Stimulated activated naive CD4-positive, alpha-beta T cell treated with Interleukin-2 at 50 U/mL for 16 hours (primary cell): ENCODE data around the gene DPH2.

ENCODE experiments used
- DNase-seq: peaks from one replicate; lab custom pipeline; 2025; lab: John Stamatoyannopoulos, UW

The DPH2 gene

DNA sequence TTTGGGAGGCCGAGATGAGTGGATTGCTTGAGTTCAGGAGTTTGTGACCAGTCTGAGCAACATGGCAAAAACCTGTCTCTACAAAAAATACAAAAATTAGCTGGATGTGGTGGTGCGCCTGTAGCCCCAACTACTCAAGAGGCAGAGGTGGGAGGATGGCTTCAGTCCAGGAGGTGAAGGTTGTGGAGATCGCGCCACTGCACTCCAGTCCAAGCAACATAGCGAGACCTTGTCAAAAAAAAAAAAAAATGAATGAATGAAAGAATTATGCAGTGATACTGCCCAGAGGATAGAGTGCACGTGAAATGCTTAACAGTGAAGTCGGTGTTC is 429 bp upstream of the DPH2 start:
- no peak for DNase-seq

DNA sequence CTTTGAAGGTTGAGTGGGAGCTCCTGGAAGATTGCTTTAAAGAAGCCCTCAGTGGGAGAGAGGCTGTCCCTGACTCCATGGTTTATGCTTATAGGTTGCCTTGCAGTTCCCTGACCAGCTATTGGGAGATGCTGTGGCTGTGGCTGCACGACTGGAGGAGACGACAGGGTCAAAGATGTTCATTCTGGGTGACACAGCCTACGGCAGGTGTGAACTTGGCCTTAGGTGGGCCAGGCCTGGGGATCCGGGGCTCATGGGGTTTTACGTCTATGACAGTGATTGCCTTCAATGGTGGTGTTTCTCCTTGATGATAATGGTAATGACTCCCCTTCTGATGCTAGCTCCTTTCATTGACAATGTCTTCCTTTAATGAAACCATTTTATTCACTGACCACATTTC is 692 bp downstream of the DPH2 start:
- no peak for DNase-seq

DNA sequence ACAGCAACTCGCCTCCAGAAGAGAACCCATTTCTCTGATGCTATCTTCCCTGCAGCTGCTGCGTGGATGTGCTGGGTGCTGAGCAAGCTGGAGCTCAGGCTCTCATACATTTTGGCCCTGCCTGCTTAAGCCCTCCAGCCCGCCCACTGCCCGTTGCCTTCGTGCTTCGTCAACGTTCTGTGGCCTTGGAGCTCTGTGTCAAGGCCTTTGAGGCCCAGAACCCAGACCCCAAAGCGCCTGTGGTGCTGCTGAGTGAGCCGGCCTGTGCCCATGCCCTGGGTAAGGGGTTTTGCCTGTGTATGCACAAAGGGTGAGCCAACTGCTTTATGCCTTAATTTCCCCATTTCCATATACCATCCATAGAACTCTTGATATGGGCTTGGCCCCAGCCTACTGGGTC is 1.1 kb downstream of the DPH2 start:
- DNase-seq, result no peak

DNA sequence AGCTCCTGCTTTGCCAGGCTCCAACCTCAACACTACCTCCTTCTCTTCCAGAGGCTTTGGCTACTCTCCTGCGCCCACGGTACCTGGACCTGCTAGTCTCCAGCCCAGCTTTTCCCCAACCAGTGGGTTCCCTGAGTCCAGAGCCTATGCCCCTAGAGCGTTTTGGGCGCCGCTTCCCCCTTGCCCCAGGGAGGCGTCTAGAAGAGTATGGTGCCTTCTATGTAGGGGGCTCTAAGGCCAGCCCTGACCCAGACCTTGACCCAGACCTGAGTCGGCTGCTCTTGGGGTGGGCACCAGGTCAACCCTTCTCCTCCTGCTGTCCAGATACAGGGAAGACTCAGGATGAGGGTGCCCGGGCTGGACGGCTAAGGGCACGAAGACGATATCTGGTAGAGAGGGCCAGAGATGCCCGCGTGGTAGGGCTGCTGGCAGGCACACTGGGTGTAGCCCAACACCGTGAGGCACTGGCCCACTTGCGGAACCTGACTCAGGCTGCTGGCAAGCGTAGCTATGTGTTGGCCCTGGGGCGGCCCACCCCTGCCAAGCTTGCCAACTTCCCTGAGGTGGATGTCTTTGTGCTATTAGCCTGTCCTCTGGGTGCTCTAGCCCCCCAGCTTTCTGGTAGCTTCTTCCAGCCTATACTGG is 1.6 kb downstream of the DPH2 start:
- DNase-seq, result no peak

DNA sequence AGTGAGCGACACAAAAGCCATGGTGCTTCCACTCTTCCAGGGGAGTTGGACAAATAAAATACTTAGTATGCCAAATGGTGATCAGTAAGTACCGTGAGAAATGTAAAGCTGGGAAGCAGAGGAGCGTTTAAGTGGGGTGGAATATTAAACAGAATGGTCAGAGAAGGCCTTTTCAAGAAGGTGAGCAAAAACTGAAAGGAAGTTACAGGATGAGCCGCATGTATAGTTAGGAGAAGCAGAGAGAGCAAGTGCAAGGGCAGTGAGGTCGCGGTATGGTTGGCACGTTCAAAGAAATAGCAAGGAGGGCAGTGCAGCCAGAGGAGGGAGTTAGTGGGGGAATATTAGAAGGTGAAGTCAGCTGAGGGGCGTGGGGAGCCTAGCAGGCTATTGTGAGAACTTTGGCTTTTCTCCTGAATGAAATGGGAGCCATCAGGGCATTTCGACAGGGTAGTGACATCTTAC is 4.2 kb downstream of the DPH2 start:
- no peak for DNase-seq

DNA sequence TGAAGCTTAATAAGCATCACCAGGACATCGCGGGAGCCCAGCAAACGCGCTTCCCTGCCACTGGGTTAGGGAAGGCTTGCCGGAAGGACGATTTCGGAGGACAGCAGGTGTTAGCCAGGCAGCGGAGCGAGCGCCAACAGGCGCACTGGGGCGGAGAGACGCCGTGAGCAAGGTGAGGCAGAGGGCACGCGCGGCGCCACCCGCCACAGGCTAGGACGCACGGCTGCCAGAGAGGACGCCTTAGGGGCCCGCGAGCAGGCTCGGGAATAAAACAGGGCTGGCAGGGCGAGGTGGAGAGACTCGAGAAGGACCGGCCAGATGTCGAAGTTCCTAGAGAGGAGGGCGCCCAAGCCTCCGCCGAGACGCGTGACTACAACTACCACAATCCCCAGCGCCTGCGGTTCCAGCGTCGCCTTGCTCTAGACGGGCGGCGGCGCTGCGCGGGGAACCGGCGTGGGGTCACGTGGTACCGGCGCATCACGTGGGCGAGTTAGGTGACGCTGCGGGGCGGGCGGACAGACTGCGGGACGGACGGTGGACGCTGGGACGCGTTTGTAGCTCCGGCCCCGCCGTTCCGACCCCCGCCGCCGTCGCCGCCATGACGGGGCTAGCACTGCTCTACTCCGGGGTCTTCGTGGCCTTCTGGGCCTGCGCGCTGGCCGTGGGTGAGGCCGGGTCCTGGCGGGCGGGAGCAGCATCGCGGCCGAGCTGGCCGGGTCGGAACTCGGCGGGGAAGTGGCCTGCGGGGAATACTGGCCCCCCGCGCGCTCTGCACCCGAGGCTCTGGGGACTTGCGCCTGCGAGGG is 4.8 kb downstream of the DPH2 start, which contains the start of gene ATP6V0B:
ATP6V0B (plus strand) TSS at position 518 of the 806 bp plus-strand sequence; CDS start at position 599, 81 bp downstream.
- peak; percentile 95 for DNase-seq

DNA sequence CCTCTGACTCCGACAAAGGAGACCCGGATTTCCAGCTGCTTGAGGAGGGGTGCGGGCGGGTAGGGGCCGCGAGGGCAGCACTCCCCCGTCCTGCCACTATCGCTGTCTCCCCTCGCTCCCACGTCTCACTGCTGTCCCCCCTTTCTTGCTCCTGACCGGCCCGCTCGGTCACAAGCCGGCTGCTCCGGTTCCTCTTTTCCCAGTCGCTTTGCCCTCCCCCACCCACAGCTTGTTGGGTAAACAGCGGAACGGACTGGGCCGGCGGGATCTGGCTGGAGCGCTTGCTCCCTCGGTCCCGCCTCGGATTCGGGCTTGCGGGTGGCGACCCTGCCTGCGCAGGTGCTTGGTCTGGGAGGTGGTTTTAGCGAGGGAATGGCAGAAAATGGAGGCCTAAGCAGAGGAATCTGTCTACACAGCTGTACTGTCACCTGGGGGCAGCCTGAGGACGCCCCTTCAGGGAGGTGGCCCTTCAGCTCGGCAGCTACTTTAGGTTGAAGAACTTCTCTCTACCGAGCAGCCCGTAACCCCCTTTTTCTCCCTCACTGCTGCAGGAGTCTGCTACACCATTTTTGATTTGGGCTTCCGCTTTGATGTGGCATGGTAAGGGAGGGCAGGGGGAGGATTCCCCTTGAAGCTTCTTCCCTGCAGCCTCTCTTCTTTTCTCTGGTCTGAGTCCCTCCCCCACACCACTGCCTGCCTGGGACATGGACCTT is 5.6 kb downstream of the DPH2 start:
- no peak for DNase-seq

DNA sequence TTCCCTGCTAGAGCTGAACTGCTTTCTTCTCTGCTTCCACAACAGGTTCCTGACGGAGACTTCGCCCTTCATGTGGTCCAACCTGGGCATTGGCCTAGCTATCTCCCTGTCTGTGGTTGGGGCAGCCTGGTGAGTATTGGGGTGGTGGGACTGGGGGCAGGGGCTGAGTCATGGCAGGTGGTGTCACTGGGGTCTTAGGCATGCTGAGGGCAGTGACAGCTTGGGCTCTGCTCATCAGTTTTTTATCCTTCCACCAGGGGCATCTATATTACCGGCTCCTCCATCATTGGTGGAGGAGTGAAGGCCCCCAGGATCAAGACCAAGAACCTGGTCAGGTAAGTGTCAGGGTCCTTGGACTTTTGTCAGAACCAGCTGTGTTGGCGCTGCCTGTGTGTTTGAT is 6.2 kb downstream of the DPH2 start:
- DNase-seq, result no peak

DNA sequence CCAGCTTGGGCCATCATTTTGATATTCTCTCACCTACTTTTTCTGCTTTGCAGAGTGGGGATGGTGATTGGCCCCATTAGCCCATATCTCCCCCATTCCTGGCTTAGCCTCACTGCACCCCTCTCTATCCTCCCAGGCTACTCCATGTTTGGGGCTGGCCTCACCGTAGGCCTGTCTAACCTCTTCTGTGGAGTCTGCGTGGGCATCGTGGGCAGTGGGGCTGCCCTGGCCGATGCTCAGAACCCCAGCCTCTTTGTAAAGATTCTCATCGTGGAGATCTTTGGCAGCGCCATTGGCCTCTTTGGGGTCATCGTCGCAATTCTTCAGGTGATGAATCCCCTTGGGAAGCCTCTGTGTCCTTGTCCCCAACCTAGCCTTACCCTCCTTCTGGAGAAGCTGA is 7.1 kb downstream of the DPH2 start:
- no peak for DNase-seq

DNA sequence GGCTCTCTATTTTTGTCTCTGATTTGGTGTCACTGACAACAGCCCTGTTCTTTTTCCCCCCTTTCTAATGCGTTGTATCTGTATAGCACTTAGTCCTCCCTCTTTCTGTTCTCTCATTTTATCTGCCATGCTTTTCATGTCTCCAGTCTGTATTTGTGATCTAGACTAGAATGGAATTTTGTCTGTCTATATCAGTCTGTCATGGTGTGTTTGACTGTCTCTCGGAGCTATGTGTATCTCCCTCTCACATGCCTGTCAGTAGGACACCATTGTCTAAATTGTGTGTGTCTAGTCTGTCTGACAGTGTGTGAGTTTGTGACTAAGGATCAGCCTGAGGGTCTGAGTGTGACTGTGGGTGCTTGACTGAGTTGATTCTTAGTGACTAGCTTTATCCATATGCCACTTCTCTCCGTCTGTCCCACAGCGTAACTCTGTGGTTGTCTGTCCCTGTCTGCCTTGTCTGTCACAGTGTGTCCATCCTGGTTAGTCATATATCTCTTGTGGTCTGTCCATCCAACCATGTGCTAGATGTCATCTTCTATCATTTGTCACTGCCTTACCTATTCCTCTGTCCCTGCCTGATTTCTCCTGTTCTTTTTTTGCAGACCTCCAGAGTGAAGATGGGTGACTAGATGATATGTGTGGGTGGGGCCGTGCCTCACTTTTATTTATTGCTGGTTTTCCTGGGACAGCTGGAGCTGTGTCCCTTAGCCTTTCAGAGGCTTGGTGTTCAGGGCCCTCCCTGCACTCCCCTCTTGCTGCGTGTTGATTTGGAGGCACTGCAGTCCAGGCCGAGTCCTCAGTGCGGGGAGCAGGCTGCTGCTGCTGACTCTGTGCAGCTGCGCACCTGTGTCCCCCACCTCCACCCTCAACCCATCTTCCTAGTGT is 7.8 kb downstream of the DPH2 start:
- no peak for DNase-seq

DNA sequence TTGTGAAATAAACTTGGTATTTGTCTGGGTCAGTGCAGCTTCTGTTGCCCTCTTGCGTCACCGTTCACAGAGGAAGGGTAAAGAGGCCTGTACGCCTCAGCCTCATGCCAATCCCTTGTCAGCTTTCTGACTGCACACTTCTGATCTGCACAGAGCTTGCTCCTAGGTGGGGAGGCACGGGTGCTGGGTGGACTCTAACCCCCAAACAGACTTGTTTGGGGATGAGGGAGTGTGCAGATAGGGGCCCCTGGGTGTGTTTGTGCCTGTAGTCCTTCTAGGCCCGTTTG is 8.4 kb downstream of the DPH2 start:
- DNase-seq, result no peak

DNA sequence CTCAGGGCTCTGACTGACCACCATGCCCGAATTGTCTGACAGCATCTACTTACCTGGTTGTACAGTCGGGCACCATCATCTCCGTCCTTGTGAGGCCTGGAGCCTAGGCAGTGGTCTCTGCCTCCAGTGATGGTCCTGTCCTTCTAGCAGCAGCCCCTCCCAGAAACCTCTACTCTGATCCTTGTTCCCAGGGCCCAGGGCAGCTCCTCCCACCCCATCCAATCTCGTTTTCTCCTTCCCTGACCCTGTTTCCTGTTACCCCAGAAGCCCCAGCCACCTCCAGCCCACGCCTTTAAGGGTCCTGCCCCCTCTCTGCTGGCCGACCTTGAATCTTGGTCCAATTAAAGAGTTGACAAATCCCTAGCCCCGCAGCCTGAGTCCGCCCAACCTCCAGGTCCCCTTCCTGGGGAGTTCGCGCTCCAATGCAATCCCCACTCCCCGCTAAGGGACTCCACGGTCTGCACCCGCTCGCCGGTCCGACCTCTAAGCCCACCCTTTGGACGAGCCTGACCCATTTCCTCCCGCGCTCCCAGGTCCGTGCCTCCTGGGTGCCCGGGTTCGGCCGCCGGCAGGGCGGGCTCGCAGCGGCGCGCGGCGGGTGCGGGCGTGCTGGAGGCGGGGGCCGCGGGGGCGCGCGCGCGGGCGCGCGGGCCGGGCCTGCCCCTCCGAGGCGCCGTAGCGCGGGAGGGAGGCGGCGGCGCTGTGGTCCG is 8.9 kb downstream of the DPH2 start, which contains the start of gene B4GALT2:
B4GALT2 (plus strand) TSS at position 660 of the 710 bp plus-strand sequence. CDS start 1,951 bp downstream, outside the sequence.
- peak; percentile 19 for DNase-seq

DNA sequence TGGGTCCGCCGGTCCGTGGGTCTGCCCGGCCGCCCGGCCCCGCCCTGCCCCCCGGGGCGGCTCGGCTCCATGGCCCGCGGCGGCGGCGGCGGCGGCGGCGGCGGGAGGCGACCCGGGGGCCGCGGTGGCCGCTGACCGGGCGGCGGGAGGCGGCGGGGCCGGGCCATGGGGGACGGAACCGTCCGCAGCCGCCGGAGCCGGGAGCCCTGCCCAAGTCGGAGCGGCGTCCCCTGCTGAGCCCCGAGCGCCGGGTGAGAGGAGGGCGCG is 9.4 kb downstream of the DPH2 start:
- DNase-seq, result no peak

DNA sequence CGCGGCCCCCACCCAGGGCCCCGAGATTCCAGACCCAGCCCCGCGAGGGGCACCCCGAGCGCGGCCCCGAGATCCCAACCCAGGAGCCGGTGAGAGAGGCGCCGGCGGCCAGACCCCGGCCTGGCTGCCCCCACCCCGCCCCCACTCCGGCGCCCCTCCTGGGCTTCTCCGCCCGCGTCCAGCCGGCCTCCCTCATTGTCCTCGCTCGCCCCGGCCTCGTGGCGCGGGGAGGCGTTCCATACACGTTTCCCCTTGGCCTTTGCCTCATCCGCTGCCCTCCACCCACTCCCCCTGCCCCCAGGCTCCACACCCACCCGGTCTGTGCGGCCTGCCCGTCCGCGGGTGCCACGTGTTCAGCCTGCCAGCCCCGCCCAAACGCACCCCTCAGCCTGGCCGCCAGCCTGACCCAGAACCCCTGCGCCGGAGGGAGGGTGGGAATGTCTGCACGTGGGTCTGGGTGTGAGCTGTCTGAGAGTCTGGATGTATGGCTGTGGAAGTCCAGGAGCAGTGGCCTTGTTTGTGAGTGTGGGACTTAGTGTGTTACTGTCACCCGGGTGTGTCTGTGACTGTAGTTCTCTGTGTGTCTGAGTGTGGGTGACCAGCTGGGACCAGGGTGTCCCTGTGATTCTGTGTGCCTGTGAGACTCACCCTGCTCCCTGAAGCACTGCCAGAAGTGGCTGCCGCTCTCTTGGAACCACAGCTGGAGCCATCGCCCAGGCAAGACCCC is 9.9 kb downstream of the DPH2 start:
- peak; percentile 10 for DNase-seq

DNA sequence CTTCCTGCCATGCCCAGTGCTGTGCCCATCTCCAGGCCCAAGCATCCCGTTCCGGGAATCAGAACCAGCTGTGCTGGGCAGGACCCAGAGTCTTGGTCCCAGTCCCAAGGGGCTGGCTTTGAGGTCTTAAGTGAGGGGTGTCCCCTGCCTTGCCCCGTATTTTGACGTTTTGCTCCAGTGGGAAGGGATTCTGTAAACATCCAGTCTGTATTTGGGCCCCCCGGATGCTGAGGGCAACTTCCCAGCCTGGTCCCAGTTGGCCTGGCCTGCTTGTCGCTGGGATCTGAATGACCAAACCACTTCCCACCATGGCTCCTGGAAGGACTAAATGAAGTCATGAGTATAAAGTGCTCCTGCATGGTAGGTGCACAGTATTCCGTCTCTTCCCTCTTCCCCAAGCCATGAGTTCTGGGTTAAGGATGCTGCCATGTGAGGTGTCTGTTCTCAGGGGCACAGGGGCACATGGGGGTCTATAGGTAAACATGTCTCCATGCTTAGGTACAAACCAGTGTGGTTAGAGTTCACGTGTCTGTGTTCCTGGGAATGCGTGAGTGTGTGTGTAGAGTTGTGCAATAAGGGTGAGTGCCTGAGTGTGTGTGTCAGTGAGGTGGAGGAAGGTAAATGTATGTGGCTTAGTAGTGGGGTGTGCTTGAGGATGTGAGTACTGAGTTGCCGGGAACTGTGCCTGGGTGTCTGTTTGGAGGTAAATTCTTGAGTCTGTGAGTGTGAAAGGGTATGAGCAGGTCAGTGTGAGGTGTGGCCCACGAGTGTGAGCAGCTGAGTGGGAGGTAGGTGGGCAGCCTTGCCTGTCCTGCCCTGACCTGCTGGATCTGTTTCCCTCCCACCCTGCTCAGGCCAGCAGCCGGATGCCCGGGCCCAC is 10.7 kb downstream of the DPH2 start:
- no peak for DNase-seq

DNA sequence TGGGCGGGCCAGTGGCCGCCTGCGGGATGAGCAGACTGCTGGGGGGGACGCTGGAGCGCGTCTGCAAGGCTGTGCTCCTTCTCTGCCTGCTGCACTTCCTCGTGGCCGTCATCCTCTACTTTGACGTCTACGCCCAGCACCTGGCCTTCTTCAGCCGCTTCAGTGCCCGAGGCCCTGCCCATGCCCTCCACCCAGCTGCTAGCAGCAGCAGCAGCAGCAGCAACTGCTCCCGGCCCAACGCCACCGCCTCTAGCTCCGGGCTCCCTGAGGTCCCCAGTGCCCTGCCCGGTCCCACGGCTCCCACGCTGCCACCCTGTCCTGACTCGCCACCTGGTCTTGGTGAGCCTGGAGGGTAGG is 11.3 kb downstream of the DPH2 start:
- DNase-seq, result no peak

DNA sequence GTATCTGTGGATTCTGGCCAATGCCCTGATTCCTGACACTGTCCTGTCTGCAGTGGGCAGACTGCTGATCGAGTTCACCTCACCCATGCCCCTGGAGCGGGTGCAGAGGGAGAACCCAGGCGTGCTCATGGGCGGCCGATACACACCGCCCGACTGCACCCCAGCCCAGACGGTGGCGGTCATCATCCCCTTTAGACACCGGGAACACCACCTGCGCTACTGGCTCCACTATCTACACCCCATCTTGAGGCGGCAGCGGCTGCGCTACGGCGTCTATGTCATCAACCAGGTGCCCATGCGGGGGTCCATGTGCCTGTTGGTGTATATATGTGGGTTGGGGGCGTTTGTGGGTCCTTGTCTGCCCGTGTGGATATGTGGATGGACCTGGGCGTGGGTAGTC is 11.8 kb downstream of the DPH2 start:
- no peak for DNase-seq

DNA sequence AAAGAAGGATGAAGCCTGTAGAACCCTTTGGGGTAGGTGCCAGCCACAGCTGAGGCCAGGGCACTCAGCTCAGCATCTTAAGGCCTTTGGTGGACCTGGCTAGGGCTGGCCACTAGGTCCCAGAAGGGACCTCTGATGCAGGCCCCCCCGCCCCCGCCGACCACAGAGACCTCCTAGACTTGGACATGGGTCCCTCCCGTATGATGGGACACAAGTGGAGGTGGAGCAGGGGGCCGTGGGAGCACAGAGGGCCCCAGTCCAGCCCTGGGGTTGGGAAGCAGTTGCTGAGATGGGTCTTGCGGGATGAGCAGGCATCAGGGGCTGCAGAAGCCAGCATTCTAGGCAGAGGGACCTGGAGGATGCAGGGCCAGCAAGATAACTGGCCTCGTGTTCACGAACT is 12.4 kb downstream of the DPH2 start:
- no peak for DNase-seq

DNA sequence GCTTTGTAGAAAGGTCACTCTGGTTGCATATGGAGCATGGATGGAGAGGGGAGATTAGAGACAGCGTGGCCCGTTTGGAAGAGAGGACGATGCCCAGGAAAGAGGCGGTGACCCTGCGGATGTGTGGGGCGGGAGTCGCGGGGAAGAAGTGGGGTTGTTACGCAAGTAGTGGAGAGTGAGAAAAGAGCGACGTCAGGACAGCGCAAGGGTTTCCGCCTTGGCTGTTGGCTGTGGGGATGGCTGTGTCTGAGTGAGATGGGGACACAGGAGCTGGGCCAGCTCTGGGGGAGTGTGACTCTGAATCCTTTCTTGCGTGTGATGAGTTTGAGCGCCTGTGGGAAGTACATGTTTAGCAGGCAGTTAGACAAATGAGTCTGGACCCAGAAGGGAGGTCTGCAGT is 13.0 kb downstream of the DPH2 start:
- DNase-seq, result no peak

DNA sequence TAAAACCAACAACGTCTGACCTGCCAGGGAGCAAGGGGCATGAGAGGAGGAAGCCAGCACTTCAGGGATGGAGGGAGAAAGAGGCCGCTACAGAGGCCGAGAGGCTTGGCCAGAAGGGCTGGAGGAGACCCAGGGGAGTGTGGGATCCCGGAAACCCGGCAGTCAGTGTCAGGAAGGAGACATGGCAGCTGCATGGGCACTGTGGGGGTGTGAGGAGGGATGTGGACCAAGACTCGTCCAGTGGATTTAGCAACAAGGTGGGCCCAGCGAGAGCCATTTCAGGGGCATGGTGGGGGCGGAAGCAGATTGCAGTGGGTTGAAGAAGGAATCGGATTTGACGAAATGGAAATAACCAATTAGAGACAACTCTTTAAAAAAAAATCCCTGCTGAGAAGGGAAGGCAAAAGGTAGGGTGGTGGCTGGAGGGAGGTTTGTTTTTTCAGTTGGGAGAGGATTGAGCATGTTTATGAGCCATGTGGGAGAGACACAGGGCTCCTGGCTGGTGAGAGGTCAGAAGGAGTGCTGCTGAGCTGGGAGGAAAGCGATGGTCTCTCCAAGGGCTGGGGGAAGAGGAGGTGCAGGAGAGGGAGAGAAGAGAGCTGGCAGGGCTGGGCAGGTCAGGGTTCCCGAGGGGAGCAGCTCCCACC is 13.6 kb downstream of the DPH2 start:
- DNase-seq, result no peak
